Fibroblast of skin of right quadriceps (primary cell): ENCODE measurements around the gene COL27A1.

Experiments
- DNase-seq: peaks from one replicate; pipeline ENCODE4 v3.0.0-alpha.2; 2013

COL27A1 gene

DNA sequence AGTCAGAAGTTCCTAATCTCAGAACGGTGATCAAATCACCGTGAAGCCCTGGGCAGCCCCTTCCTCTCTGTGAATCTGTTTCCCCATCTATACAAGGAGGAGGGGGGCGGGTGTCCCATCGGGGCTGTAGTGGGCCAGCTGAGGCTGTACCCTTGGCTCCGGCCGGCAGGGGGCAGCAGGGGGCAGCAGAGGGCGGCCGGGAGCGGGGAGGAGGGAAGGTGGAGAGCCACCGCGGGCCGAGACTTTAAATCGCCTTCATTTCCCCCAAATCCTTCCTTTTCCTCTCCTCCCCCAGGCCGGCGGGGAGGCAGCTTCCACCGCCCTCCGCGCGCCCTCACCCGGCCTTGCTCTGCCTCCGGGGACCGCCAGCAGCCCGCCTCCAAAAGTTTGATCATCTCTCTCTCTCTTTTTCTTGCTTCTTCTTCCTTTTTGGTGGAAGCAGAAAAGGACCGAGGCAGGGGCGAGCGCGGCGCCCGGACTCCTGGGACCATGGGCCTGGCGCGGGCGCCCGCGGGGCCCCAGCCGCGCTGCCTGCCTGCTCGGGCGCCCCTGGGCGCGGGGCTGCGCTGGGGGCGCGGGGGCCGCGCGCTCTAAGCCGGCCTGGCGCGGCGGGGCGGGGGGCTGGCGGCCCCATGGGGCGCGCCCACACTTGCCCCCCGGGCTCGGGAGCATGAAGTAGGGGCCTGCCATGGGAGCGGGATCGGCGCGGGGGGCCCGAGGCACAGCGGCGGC, at the start of gene COL27A1:
TSS of gene COL27A1 (plus strand) at position 275 of the 732 bp plus-strand sequence. CDS start at position 689, 414 bp downstream.
- peak; percentile 82 for DNase-seq

DNA sequence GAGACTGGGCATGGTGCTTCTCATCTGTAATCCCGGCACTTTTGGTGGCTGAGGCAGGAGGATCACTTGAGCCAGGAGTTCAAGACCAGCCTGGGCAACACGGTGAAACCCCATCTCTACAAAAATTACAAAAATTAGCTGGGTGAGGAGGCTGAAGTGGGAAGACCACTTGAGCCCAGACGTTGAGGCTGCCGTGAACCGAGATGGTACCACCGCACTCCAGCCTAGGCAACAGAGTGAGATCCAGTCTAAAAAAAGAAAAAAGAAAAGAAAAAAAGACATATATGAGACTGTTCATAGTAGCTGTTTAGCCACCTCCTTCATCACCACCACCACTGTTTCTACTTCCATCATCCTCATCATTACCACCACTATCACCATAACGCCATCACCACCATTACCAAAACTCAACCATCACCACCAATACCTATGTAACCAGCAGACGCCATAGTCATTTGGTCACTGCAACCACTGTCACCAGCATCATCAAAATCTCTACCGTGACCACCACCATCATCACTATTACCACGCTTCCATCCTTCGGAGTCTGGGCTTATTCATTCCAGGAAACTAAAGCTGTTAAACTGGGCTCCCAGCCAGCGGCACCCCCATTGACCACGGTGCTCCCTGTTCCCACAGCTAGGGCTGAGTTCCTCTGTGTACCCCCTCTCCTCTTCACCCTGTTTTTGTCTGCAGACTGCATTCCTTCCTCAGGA, 47.9 kb upstream of the COL27A1 start:
- no peak for DNase-seq

DNA sequence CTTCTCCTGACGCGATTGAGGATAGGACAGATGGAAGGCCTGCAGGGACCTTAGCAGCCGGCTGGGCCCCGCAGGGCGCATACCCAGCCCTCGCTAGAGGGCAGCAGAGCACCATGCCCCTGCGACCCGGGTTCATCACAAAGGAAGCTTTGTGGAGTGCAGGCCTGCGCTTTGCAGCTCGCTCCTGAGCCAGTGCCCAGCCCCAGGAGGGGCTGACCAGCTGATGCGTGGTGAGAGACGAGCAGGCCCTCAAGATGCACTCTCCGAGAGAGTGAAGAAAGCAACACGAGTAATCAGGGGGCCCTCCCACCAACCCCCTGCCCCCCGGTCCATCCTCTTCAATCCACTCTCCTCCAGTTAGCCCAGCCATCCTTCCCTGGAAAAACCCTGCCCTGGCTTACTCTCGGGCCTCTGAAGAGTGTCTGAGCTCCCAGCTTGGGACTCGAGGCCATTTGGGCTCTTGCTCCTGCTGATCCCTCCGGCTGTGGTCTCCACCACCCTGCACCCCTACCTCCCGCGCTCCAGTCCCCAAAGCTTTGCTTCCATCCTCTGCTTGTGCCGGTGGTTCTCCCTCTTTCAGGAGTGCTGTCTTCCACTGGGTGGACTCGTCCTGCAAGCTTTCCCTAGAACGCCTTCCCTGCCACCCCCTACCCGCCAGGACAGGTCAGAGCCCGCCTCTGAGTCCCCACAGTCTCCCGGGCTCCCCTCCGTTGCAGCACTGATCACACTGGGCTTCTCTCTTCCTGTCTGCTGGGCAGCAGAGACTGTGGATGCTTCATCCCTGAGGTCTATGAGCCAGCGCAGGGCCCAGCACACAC, 47.1 kb upstream of the COL27A1 start:
- DNase-seq: peak; percentile 73

DNA sequence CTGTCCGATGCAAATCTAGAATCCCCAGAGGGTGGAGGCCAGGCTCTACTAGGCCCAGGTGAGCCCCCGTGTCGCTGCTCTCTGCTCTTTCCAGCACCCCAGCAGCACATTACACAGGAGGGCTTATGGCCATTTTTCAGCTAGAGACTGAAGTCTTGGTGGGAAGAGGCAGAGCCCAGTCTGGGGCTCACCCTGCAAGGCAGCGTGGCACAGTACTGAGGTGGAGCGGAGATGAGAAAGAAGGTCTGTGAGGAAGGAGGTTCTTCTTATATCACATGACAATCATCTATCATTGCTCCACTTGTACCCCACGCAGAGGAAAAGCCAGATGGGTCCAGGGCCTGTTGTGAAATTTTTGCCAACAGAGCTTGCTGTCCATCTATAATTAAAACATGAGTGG, 46.2 kb upstream of the COL27A1 start:
- no peak for DNase-seq

DNA sequence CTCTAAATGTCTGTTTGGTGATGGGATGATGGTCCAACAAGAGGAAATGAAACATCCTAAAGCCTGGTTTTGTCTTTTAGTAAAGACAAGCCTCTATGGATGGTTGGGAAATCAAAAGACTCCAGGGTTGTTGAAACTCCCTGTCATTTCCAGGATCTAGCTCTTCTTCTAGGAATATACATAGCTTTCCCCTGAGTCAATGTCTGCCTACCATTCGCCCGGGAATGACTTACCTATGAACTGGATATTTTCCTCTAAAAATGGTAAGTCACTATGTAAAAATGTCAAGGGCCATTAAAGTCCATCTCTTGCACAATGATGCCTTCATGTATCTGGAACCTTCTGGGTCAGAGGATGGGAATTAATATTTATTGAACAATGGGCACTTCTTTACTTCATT, 45.2 kb upstream of the COL27A1 start:
- peak; percentile 92 for DNase-seq

- DNase-seq: peak; percentile 45
Observed at GRCh38 chr9:114112325-114112724, 43.0 kb upstream of the COL27A1 start.

DNA sequence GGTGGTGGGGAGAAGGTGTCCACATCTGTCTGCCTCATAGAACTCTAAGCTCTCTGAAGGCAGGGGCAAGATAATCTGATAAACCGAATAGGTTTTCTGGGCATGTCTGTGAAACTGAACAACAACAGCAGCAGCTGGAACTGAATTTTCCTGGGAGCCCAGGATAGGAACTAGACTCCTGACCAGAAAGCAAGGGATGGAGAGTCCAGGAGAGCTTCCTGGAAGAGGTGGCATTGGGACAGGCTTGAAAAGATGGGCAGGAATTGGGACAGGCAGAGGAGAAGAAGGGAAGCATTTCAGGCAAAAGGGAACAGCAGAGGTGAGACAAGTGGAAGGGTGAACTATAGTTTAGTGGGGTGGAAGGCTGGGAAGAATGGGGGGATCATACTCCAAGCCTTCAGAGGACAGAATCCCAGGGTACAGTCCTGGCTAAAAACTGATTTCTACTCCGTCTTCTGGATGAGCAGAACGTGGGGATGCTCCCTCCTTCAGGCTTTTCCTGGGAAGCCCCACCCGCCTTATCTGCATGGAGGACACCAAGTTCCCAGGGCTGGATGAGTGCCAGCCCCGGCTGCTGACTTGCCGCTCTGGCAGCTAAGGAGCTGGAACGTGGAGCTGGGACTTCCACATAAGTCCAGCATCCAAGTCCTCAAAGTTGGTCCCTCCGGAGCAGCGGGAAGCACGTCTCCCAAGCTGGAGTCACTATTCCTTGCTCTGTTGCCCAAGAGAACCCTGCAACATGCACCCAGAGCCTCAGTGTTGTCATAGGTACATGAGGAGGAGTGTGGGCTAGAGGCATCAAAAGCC, 42.4 kb upstream of the COL27A1 start:
- DNase-seq: peak; percentile 68

DNA sequence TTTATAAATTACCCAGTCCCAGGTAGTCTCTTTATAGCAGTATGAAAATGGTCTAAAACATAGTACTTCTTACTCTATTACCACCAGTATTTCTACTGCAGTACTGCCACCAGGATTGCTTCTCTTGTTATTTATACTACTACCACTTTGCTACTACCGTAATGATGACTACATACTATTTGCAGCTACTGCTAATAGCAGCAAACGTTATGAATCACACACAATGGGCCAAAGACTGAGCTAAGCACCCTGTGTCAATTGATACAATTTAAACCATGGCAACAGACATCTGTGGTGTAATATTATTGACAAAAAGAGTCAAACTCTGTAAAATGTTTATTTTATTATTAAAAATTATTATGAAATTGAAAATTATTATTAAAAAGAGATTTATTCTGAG, 41.0 kb upstream of the COL27A1 start:
- DNase-seq: peak; percentile 25

DNA sequence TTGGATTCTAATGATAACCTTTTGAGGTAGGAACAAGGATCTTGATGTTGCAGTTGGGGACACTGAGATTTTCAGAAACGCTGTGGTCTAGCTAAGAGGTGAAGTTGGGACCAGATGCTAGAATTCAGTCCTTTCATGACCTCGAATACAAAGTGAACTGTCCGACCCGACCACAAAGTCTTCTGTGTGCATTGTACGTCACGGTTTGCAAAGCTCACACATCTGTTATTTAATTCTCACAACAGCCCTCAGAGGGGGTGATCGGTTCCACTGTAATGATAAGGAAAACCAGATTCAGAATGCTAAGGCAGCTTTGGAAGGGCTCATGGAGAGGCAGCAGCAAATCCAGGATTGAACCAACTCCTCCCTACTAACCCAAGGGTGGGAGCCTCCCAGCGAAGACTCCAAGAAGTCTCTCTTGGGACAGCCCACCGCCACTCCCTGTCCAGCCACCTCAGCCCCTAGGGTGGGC, 39.6 kb upstream of the COL27A1 start:
- DNase-seq: no peak

- no peak for DNase-seq
Observed at GRCh38 chr9:114116126-114116747, 39.1 kb upstream of the COL27A1 start.

DNA sequence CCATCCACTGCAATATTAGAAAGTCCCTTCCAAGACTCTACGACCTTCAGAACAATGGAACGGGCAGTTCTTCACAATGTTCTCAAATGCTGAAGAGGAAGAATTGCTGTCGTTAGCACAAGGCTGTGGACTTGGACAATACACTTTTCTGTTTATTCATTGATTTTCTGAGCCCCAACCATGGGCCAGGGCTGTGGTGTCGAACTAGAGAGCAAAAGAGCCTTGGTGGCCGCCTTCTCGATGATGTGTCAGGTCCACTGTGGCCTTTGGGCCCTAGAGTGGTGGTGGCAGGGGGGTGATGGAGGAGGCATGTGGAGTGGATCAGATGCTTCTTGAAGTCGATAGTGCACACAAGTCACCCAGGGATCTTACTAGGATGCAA, 37.7 kb upstream of the COL27A1 start:
- no peak for DNase-seq

DNA sequence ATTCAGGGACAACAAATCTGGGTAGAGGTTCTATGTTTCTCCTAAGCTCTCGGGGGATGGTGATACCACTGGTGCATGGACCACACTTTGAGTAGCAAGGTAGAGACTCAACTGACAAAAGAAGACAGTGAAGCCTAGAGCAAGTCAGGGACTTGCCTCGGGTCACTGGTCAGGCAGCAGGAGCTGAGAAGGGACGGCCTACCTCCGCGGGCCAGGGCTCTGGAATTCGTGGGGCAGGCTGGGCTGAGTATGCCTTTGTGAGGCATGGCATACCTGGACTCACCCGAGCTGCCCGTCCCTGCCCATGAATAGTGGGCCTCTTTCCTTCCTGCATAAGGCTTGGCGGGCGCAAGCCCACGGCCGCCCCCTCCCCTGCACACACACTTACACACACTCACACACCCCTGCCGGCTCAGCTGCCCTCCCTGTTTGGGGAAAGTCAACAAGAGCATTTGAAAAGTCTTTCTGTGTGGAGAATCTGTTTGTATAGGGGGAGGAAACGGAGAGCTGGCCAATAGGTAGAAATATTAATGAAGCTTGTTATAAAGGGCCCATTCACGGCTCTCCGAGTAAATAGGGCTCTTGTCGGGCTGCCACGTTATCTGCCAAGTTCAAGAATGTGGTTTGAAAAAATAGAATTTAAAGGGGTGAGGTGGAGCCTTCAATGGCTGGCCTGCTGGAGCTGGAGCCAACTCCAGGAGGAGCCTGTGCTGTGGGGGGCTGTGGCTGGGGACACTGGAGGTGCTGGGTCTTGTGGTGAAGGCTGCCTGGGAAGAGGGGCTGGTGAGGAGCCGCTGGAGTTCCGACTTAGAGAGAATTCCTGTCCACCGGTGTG, 37.1 kb upstream of the COL27A1 start:
- no peak for DNase-seq

DNA sequence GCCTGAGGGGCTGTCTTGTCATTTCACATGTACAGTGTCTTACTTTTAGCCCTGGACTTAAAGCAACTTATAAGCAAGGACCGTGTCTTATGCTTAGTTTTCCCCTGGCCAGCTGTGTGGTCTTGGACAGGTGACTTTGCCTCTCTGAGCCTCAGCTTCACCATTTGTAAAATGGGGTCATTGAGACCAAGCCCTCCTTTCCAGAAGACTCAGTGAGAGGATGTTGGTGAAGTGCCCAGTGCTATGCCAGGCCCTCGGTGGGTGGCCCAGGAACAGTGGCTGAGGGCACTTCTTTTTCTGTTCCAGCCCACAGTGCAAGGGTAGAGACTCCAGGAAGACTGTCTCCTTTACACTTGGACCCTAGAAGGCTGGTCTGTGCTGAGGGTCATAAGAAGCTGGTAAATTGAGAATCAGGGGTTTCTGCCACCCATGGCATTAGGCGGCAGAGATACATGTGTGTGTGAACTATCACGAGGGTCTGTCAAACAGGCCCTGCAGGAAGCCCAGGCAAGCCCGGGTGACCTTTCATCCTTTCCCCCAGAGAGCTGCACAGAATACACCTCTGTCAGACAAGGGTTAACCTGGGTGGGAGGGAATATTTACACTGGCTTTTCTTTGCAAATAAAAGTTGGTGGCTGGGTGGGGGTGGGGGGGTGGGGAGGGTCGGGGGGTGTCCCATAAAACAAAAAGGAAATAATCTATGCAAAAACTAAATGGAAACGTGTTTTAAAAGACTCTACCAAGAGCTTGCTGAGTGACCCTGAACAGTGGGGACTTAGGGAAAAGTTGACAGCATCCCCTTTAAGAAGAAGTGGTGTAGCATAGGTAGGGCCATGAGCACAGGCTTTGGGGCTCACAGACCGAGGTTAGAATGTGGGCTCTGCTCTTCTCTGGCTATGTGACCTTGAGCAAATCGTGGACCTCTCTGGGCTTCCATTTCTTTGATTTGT, 35.8 kb upstream of the COL27A1 start:
- no peak for DNase-seq

DNA sequence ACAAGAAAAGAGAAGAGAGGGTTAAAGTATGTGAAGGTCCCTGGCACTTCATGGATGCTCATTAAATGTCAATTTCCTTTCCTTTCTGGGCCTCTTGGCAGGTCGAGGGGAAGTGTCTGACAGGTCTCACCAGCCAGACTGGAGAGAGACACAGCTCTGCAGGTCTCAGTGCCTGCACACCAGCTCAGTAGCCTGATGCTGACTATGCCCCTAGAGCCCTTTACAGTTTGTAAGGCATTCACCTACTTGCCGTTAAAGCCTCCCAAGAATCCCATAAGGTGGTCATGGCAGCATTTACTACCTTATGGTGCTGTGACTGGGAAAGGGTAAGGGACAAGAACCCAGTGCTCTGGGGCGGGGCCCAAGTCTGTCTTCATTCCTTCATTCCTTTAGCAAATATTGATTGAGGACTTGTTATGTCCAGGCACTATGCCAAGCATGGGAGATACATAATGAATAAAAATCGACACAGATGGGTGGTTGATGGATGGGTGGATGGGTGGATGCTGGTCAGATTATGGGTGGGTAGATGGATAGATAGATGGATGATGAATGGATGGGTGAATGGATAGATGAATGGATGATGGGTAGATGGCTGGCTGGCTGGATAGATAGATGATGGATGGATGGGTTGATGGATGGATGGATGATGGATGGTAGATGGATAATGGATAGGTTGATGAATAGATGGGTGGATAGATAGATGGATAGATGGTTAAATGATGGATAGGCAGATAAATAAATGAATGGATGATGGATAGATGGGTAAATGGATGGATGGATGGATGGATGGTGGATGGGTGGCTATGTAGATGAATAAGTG, 34.9 kb upstream of the COL27A1 start:
- no peak for DNase-seq

GRCh38 chr9:114121227-114122135, 33.9 kb upstream of the COL27A1 start:
- DNase-seq: no peak

DNA sequence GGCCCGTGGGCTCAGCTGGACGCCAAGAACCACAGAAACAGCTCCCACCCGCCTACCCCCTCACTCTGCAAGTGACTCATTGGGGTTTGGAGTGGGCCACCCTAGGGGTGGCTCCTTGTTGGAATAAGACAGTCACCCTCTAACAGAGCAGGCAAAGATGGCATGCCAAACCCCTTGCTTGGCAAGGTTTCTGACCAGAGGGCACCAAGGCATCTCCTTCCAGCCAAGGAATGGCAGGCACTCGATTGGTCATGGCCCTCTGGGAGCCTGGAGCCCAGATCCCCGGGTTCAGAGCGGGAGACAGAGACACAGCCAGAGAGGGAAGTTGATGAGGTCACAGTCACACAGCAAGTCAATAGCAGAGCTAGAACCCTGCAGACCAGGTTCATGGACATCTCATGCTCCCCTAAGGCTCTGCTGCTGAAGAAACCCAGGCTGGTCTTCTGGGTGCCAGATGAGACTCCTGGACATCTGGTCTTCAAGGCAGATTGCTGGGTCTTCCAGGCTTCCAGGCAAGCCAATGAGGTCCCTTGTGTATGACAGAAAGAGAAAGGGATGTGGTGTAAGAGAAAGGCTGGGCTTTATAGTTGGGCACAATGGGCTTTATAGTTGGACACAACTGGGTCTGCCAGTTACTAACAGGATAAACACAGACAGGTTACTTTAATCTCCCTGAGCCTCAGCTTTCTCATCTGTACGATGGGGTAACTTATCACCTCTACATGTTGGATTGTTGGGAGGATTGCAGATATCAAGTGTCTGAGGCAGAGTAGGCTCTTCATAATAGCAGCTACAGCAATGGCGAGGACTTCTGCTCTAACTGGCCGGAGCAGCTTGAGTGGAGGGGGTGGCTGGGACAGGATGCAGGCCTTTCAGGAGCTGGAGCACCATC, 33.0 kb upstream of the COL27A1 start:
- DNase-seq: no peak
